H9 (cell line): ENCODE measurements around the gene ARHGEF38. TPM values are rescaled to one million over a fixed set of nuclear protein-coding genes. Genes with fewer than 3 reads are reported as not detected.

ENCODE experiments used
- DNase-seq: peaks from one replicate; pipeline ENCODE4 v3.0.0-alpha.2; 2017
- H2AFZ ChIP-seq: one replicate; pipeline ENCODE4 v1.6.1; 2013; ENCODE audit warnings: mild to moderate bottlenecking, low read length, control low read depth, moderate library complexity
- H2AK5ac ChIP-seq: 2 replicates; pipeline ENCODE4 v1.6.1; 2013; ENCODE audit warnings: low read length, control low read depth, mixed read lengths; ENCODE audit not compliant: insufficient read length
- H2BK120ac ChIP-seq: one replicate; pipeline ENCODE4 v1.6.1; 2013; ENCODE audit warnings: low read depth, mild to moderate bottlenecking, low read length, control low read depth, inconsistent platforms; ENCODE audit not compliant: poor library complexity, severe bottlenecking
- H2BK12ac ChIP-seq: 2 replicates; pipeline ENCODE4 v1.6.1; 2013; ENCODE audit warnings: low read length, control low read depth, mixed read lengths, low read depth; ENCODE audit not compliant: insufficient read length
- H2BK15ac ChIP-seq: 2 replicates; pipeline ENCODE4 v1.6.1; 2013; ENCODE audit warnings: low read depth, low read length, control low read depth
- H2BK20ac ChIP-seq: one replicate; pipeline ENCODE4 v1.6.1; 2013; ENCODE audit warnings: low read depth, mild to moderate bottlenecking, low read length, control low read depth, inconsistent platforms; ENCODE audit not compliant: poor library complexity, severe bottlenecking
- H2BK5ac ChIP-seq: 2 replicates; pipeline ENCODE4 v1.6.1; 2013; ENCODE audit warnings: low read length, control low read depth, mixed read lengths; ENCODE audit not compliant: insufficient read length
- H3K14ac ChIP-seq: 2 replicates; pipeline ENCODE4 v1.6.1; 2013; ENCODE audit warnings: low read length, control low read depth; ENCODE audit not compliant: insufficient read depth
- H3K18ac ChIP-seq: 2 replicates; pipeline ENCODE4 v1.6.1; 2013; ENCODE audit warnings: low read depth, mild to moderate bottlenecking, mixed read lengths, low read length, control low read depth; ENCODE audit not compliant: insufficient read length
- H3K23ac ChIP-seq: 2 replicates; pipeline ENCODE4 v1.6.1; 2013; ENCODE audit warnings: low read length, control low read depth, mixed read lengths, low read depth; ENCODE audit not compliant: insufficient read length
- H3K23me2 ChIP-seq: 2 replicates; pipeline ENCODE4 v1.6.1; 2013; ENCODE audit warnings: low read depth, mild to moderate bottlenecking, mixed read lengths, low read length, control low read depth; ENCODE audit not compliant: insufficient read length, poor library complexity, severe bottlenecking
- H3K27ac ChIP-seq: 2 replicates; pipeline ENCODE4 v1.5.1; 2013; ENCODE audit warnings: low read length, control low read depth, mixed read lengths, low read depth; ENCODE audit not compliant: insufficient read length
- H3K27me3 ChIP-seq: 2 replicates; pipeline ENCODE4 v1.6.1; 2013; ENCODE audit warnings: low read length, control low read depth, inconsistent platforms; ENCODE audit not compliant: insufficient read depth
- H3K4ac ChIP-seq: 2 replicates; pipeline ENCODE4 v1.6.1; 2013; ENCODE audit warnings: low read depth, mild to moderate bottlenecking, control low read depth, inconsistent platforms, low read length, moderate library complexity
- H3K4me1 ChIP-seq: 2 replicates; pipeline ENCODE4 v1.6.1; 2013; ENCODE audit warnings: low read length, control low read depth, inconsistent platforms; ENCODE audit not compliant: insufficient read depth
- H3K4me2 ChIP-seq: 2 replicates; pipeline ENCODE4 v1.6.1; 2013; ENCODE audit warnings: low read length, control low read depth, mixed read lengths; ENCODE audit not compliant: insufficient read length, insufficient read depth
- H3K56ac ChIP-seq: 2 replicates; pipeline ENCODE4 v1.6.1; 2013; ENCODE audit warnings: low read depth, mild to moderate bottlenecking, mixed read lengths, low read length, control low read depth; ENCODE audit not compliant: insufficient read length
- H3K79me1 ChIP-seq: 2 replicates; pipeline ENCODE4 v1.6.1; 2013; ENCODE audit warnings: low read depth, mild to moderate bottlenecking, moderate library complexity, low read length, control low read depth, inconsistent platforms; ENCODE audit not compliant: insufficient read depth, poor library complexity, severe bottlenecking
- H3K79me2 ChIP-seq: 2 replicates; pipeline ENCODE4 v1.6.1; 2013; ENCODE audit warnings: low read length, control low read depth, inconsistent platforms; ENCODE audit not compliant: insufficient read depth
- H3K9ac ChIP-seq: 2 replicates; pipeline ENCODE4 v1.6.1; 2013; ENCODE audit warnings: low read length, control low read depth, mixed read lengths; ENCODE audit not compliant: insufficient read length; ENCODE audit errors: extremely low read depth
- H3K9me3 ChIP-seq: one replicate; pipeline ENCODE4 v1.6.1; 2013; ENCODE audit warnings: low read depth, low read length, inconsistent platforms; ENCODE audit not compliant: control insufficient read depth
- H3T11ph ChIP-seq: one replicate; pipeline ENCODE4 v1.6.1; 2013; ENCODE audit warnings: mild to moderate bottlenecking, low read length, control low read depth, inconsistent platforms
- H4K20me1 ChIP-seq: one replicate; pipeline ENCODE4 v1.6.1; 2013; ENCODE audit not compliant: control insufficient read depth, insufficient read length, insufficient read depth
- H4K5ac ChIP-seq: 2 replicates; pipeline ENCODE4 v1.6.1; 2013; ENCODE audit warnings: low read depth, mild to moderate bottlenecking, mixed read lengths, low read length, control low read depth; ENCODE audit not compliant: insufficient read length
- H4K8ac ChIP-seq: replicated peaks from 2 replicates; pipeline ENCODE4 v1.6.1; 2013; ENCODE audit warnings: low read length, control low read depth, mixed read lengths, low read depth; ENCODE audit not compliant: insufficient read length
- H4K91ac ChIP-seq: 2 replicates; pipeline ENCODE4 v1.6.1; 2013; ENCODE audit warnings: low read depth, mild to moderate bottlenecking, moderate library complexity, mixed read lengths, low read length, control low read depth; ENCODE audit not compliant: insufficient read length
- H3K27ac Mint-ChIP-seq, 3 experiments: 2 replicates in 2 of 3; 3 replicates in 1 of 3; pipeline ENCODE4 v1.8.0; 2020 to 2021; ENCODE audit warnings: mixed read lengths in 3 of 3, mild to moderate bottlenecking in 1 of 3, moderate library complexity in 1 of 3
- H3K27me3 Mint-ChIP-seq: 2 replicates; pipeline ENCODE4 v1.8.0; 2021; ENCODE audit warnings: low read depth, mild to moderate bottlenecking, moderate library complexity, mixed read lengths
- H3K36me3 Mint-ChIP-seq, 3 experiments: 2 replicates in 2 of 3; 3 replicates in 1 of 3; pipeline ENCODE4 v1.8.0; 2020 to 2021; ENCODE audit warnings: low read depth in 3 of 3, mixed read lengths in 3 of 3; ENCODE audit not compliant: insufficient read depth in 1 of 3
- H3K4me1 Mint-ChIP-seq, 2 experiments: 2 replicates each; pipeline ENCODE4 v1.8.0; 2020; ENCODE audit warnings: mixed read lengths in 2 of 2
- H3K4me3 Mint-ChIP-seq, 2 experiments: 2 replicates in 1 of 2; 3 replicates in 1 of 2; pipeline ENCODE4 v1.8.0; 2020 to 2021; ENCODE audit warnings: mild to moderate bottlenecking in 2 of 2, mixed read lengths in 2 of 2, moderate library complexity in 1 of 2
- H3K9me3 Mint-ChIP-seq, 2 experiments: 2 replicates in 1 of 2; 3 replicates in 1 of 2; pipeline ENCODE4 v1.8.0; 2020; ENCODE audit warnings: mild to moderate bottlenecking in 2 of 2, mixed read lengths in 2 of 2, moderate library complexity in 1 of 2
- WGBS: extraction: QIAGEN DNeasy Blood & Tissue Kit; methylation state at CpG from one replicate; pipeline ENCODE4 v1.1.7; 2013; ENCODE audit warnings: missing lambda C conversion rate, low lambda C conversion rate, mixed read lengths; ENCODE audit not compliant: insufficient read length; ENCODE audit errors: extremely low coverage; 5-methylcytosine and 5-hydroxymethylcytosine counted together
- total RNA-seq: library from RNA; stranded (reverse); gene quantifications from 2 replicates; pipeline ENCODE4 v1.2.1, GENCODE V29; 2021
- TF ChIP-seq, protein P1 (sequence below): fragments of 200-600 bp; sonication (generic); conservative IDR thresholded peaks from 3 replicates; pipeline ENCODE4 v1.8.0; 2021; ENCODE audit warnings: antibody characterized with exemption, mild to moderate bottlenecking

ARHGEF38 gene
- total RNA-seq, 1 experiment from 2014 or later, result not detected

DNA sequence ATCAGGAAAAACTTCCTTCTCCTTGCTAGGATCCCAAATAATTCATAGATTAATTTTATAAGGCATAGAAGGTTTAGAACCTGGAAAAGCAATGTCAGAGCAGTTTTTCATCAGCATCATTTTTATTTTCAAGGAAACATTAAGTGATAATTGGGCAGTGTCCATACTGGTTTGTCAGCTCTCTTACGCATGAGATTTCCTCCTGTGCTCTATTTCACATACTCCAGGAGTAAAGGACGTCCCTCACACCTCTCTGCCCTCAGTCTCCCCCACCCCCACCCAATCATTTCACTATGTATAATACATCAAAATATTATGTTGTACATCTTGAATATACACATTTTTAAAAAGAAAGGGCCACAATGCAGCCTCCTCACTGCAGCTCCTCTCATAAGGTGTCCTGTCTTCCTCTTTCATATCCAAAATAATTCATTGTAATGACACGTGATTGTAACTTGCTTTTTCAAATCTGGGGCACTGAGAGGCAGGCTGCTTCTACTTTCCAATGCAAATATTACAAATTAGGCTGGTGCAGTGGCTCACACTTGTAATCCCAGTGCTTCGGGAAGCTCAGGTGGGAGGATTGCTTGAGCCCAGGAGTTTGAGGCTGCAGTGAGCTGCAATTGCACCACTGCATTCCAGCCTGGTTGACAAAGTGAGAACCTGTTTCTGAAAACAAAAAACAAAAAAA lies 34.4 kb downstream of the ARHGEF38 start:
- Histone ChIP-seq H2BK5ac (no peak overlapping the region), H3K4me2 (no peak overlapping the region), H3T11ph (no peak overlapping the region), H2BK12ac (no peak overlapping the region), H3K79me2 (no peaks in the 10 kb centered on the region), H2BK15ac (no peak overlapping the region), H4K5ac (no peak overlapping the region), H3K9me3 (no peaks in the 10 kb centered on the region), H2AFZ (no peak overlapping the region), H3K4me1 (no peaks in the 10 kb centered on the region), H4K91ac (no peak overlapping the region), H3K14ac (no peak overlapping the region), H3K23me2 (no peaks in the 10 kb centered on the region), H3K27ac (no peak overlapping the region), H2BK120ac (no peak overlapping the region), H3K18ac (no peak overlapping the region), H3K23ac (no peak overlapping the region), H4K20me1 (no peaks in the 10 kb centered on the region), H3K4ac (no peak overlapping the region), H2BK20ac (no peak overlapping the region), H2AK5ac (no peak overlapping the region), H4K8ac (no peak overlapping the region), H3K56ac (no peak overlapping the region), H3K9ac (no peak overlapping the region), H3K79me1 (no peaks in the 10 kb centered on the region), H3K27me3 (no peaks in the 10 kb centered on the region)
- no peaks in the 10 kb centered on the region for H3K9me3 Mint-ChIP-seq
- H3K27me3 Mint-ChIP-seq, result peaks cover 55% of the 10 kb centered on the region
- H3K4me1 Mint-ChIP-seq, result peaks cover 0 to 6% of the 10 kb centered on the region in 2 experiments; a peak in 1 of 4 replicates
- WGBS, result no CpG with 5 or more reads among the region's 4 CpGs
- no peaks in the 10 kb centered on the region for H3K36me3 Mint-ChIP-seq
- no peak overlapping the region for H3K27ac Mint-ChIP-seq
- DNase-seq, result no peak
- TF ChIP-seq, protein P1, sequence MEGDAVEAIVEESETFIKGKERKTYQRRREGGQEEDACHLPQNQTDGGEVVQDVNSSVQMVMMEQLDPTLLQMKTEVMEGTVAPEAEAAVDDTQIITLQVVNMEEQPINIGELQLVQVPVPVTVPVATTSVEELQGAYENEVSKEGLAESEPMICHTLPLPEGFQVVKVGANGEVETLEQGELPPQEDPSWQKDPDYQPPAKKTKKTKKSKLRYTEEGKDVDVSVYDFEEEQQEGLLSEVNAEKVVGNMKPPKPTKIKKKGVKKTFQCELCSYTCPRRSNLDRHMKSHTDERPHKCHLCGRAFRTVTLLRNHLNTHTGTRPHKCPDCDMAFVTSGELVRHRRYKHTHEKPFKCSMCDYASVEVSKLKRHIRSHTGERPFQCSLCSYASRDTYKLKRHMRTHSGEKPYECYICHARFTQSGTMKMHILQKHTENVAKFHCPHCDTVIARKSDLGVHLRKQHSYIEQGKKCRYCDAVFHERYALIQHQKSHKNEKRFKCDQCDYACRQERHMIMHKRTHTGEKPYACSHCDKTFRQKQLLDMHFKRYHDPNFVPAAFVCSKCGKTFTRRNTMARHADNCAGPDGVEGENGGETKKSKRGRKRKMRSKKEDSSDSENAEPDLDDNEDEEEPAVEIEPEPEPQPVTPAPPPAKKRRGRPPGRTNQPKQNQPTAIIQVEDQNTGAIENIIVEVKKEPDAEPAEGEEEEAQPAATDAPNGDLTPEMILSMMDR, result no peak
- H3K4me3 Mint-ChIP-seq, result no peak overlapping the region
